ENCODE data around the gene RPL36.
A peak's percentile ranks its signal among the peaks of the same experiment; 100 is the strongest.
"Not testable (repeated sequence)": the region's sequence is repeated elsewhere in the genome, so short reads cannot be mapped to it uniquely, and the experiment has no call there.

RPL36 gene

DNA sequence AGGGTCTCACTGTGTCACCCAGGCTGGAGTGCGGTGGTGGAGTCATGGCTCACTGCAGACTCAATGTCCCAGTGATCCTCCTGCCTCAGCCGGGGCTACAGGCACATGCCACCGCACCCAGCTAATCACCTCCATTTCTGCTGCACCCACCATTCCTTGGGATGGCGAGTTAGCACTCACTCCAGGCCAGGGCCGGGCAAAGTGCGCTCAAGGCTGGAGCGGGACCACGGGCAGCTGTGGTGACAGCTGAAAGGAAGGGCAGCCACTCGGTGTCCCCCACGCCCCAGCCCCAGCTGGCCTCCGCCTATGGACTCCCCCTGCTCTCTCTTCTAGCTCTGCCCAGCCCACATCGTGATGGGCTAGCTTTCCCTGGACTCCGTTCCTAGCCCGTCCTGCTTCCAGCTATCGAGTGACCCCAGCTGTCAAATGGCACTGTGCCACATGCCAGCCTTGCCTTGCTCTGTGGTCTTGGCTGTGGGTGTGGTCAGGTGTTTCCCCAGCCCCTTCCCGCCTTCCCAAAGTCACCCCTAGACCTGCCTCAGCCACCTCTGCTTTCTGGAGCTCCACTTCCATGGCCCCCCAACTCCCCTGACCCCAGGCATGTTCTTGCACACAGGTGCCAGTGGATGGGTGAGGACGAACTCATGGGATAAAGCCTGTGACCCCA, 13.9 kb upstream of the RPL36 start:
- no peak for DNase-seq

DNA sequence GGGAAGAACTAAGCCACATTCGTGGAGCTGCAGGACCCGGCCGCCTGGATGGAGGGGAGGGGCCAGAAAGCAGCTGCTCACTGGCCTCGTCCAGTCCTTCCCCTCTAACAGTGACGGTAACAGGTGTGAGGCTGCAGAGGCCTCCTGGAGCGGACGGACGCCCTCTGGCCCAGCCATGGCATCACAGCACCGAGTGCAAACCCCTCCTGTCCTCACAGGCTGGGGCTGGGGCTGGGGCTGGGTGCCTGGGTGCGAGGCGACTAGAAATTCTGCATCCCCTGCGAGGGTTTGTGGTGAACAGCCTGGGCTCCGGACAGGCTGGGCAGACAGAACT, 13.4 kb upstream of the RPL36 start:
- DNase-seq = no peak

DNA sequence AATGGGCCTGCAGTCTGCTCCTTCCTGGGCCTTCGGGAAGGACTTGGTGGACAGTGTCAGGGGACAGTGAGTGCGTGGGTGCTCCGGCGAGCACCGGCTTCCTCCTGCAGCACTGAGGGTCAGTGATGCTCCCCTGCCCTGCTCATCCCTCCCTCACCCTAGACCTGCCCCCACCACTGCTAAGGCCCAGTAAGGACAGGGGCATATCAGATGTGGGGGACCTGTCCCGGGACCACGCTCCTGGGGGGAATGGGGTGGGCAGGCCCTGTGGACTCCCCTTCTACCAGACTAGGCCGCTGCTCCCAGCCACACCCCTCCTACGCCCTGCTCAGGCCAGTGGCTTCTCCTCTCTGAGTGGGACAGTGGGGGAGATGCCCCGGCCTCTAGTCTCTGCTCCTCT, 13.0 kb upstream of the RPL36 start:
- no peak for DNase-seq

DNA sequence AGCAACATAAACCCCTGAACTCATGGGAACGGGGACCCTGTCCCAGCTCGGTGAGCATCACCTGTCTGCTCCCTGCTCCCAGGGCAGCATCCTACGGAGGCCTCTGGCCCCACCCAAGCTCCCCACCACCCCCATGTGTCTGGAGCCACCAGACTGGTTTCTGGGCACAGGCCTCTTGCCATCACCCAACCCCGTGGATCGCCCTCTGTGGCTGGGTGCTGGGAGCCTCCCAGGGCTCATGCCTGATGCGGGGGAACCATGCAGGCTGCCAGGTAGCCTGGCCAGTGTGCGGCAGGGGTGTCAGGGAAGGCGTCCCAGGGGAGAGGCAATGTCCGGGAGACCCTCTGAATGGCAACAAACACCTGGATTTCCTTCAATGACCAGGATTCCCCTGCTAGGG, 12.5 kb upstream of the RPL36 start:
- DNase-seq = no peak

DNA sequence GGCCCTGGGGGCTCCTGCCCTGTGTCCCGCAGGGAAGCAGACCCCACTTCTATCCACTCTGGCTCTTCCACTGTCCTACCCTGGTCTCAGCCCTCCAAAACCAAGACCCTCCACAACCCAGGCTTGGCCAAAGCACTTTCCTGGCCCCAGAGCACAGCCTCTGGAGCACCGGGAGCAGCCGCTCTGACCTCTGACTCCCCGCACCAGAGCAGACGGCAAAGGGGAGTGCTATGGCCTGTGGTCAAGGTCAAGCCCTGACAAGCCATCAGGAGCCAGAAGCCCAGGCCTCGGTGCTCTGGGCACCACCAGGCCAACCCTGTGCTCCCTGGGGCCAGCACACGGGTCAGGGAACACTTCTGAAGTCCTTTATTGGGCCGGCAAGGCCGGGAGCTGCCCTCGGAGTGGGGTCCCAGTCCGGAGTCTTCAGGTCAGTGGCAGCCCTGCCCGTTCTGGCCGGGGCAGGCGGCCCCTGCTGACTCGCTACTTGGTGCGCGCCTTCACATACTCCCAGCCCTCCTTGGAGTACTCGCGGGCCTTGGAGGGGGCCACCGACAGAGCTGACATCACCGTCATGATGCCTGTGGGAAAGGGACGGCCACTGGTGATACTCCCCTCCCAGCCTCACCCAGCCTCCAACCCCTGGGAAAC, 11.9 kb upstream of the RPL36 start:
- DNase-seq = no peak

- no peak for DNase-seq
Observed at GRCh38 chr19:5679289-5680083, 10.6 kb upstream of the RPL36 start.

GRCh38 chr19:5680084-5680436, 10.0 kb upstream of the RPL36 start:
- DNase-seq = peak; percentile 28

- peak; percentile 99 for DNase-seq
Observed at GRCh38 chr19:5680437-5681368, 9.4 kb upstream of the RPL36 start, which contains the start of the genes HSD11B1L and MICOS13. Gene HSD11B1L, plus strand, starts transcription at chr19:5681027. Its CDS starts 3,806 bp downstream, at chr19:5684833. Gene MICOS13, minus strand, starts transcription at chr19:5680516. Its CDS starts 30 bp downstream, at chr19:5680486.

DNA sequence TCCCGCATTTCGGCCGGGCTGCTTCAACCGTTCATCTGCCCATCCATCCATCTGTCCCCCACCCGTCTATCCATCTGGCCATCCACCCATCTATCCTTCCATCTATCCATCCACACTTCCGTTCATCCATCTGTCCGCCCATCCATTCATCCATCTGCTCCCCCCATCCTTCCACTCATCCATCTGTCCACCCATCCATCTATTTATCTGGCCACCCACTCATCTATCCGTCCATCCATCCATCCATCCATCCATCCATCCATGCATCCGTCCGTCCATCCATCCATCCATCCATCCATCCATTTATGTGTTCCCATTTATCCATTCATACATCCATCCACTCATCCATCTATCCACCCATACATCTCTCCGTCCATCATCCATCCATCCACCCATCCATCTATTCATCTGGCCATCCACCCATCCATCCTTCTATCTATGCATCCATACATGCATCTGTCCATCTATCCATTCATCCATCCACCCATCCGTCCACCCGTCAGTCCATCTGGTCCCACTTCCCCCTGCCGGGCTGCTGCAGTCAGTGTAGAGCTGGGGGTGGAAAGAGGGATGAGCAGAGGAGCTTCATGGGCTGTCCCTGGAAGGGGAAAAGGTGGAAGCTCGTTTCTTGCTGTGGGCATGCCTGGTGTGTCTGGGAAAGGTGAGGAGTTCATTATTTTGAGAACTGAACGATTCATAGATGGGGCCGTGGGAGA, 8.5 kb upstream of the RPL36 start:
- DNase-seq = no peak

DNA sequence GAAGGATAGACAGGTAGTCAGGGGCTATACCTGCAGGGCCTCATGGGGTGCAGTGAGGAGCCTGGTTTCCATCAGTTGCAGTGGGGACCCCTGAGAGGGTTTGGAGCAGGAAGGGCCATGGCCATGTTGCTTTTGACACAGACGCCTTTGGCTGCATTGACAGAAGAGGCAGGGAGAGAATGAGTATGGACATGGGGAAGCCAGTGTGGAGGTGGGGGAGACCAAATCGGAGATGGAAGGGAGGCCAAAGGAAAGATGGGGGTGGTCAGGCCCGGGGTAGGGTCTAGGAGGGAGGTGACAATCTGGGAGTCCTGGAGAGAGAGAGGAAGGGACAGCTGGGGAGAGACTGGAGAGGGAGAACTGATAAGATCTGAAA, 8.0 kb upstream of the RPL36 start:
- no peak for DNase-seq

- no peak for DNase-seq
Observed at GRCh38 chr19:5683177-5683886, 6.8 kb upstream of the RPL36 start.

DNA sequence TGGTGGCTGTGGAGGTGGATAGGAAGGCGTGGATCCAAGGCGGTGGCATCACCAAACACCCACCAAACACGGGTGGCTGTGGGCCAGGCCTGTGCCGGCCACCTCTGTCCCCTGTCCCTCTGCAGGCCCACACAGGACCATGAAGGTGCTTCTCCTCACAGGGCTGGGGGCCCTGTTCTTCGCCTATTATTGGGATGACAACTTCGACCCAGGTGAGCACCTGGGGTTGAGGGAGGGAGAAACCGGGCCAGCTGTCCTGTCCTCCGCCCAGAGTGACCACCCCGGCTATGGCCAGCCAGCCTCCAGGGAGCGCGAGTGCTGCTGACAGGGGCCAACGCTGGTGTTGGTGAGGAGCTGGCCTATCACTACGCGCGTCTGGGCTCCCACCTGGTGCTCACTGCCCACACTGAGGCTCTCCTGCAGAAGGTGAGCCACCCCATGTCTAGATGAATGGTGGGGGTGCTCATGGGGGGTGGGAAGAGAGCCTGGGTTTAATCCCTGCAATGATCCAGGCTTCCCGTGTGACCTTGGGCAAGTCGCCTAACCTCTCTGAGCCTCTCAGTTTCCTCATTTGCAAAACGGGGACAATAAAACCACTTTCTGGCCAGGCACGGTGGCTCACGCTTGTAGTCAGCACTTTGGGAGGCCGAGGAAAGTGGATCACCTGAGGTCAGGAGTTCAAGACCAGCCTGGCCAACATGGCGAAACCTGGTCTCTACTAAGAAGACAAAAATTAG, 5.2 kb upstream of the RPL36 start:
- no peak for DNase-seq

DNA sequence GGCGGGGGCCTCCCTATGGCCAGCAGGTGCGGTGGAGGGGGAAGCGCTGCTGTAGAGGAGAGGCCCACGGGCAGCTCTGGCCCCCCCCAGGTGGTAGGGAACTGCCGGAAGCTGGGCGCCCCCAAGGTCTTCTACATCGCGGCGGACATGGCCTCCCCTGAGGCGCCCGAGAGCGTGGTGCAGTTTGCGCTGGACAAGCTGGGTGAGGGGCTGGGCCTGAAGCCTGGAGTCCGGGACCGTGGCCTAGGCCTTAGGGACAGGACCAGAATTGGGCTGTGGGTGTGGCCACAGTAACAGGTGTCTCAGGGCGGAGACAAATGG, 3.8 kb upstream of the RPL36 start:
- DNase-seq = no peak

DNA sequence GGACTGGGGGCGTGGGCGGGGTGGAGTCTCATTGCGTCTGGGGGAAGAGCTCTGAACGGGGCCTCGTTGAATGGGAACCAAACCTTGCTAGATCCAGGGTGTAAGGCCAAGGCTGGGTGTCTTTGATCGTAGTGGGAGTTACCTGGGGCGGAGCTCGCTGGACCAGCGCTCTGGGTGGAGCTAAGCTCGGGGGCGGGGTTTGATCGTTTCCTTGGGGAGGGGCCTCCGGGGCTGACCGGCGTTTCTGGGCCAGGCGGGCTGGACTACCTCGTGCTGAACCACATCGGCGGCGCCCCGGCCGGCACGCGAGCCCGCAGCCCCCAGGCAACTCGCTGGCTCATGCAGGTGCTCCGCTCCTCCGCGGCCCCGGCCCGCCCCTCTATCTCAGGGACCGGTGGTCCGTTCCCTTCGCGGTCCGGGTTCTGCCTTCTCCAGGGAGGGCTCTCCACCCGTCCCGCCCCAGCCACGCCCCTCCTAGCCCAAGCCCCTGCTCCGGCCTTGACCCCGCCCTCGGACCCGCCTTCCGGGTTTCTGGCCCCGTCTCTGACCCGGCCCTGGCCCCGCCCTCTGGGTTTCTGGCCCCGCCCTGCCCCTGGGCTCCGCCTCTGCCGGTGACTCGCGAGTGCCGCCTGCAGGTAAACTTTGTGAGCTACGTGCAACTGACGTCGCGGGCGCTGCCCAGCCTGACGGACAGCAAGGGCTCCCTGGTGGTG, 3.3 kb upstream of the RPL36 start:
- DNase-seq = peak; percentile 90

- DNase-seq = no peak
Observed at GRCh38 chr19:5687360-5688198, 2.5 kb upstream of the RPL36 start.

DNA sequence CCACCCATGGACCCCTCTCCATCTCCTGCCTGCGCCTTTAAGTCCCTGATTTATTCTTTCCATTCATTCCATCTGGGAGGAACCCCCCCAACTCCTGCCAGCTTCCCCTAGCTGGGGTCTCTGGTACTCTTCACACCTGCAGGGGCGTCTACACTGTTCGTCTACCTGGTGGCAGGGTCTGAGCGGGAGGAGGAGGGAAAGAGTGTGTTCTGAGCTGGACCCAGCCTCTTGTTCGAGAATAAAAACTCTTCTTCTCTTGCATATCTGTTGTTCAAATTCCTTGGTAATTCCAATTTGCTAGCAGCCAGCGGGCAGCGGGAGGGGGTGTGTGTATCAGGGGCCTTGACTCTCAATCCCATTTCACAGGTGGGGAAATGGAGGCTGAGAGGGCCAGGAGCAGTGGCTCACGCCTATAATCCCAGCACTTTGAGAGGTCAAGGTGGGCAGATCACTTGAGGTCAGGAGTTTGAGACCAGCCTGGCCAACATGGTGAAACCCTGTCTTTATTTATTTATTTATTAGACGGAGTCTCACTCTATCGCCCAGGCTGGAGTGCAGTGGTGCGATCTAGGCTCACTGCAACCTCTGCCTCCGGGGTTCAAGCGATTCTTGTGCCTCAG, 1.7 kb upstream of the RPL36 start:
- DNase-seq = not testable (repeated sequence)

DNA sequence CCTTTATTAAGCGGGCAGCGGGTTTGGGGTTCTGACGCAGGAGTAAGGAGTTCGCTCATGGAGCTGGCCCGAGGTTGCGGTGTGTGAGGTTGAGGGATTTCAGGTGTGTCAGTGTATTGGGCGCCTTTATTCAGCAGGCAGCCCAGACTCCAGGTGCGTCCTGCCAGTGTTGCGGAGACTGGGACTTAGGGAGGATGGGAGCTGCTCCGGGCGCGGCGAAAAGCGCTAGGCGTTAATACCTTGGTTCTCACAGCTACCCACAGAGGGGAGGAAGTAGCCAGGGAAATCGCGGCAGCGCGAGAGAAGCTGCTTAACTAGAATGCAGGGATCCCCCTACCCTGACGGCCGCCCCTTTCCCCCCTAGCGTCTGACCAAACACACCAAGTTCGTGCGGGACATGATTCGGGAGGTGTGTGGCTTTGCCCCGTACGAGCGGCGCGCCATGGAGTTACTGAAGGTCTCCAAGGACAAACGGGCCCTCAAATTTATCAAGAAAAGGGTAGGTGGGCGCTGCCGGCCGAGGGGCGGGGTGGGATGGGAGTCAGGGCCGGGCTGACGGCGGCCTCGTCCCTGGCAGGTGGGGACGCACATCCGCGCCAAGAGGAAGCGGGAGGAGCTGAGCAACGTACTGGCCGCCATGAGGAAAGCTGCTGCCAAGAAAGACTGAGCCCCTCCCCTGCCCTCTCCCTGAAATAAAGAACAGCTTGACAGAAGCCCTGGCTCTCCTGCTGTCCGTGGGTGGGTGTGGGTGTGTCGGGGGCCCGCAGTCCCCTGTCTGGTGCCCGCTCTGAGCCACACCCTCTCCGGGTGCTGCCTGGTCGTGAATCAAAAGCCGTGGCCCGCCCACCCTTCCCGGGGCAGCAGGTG, 1.1 kb downstream of the RPL36 start:
- DNase-seq = peak; percentile 49

Measured in fibroblast of skin of right biceps (primary cell).